HL-60 (cell line): ENCODE results near the gene COPS9.

Experiments used
- POLR2AphosphoS5 ChIP-seq: IDR thresholded peaks from 2 replicates; pipeline ENCODE4 v1.6.1; 2012; ENCODE audit warnings: low read depth
- SPI1 ChIP-seq: IDR thresholded peaks from 2 replicates; pipeline ENCODE4 v1.6.1; 2012; ENCODE audit warnings: low read depth, mild to moderate bottlenecking, borderline replicate concordance
- TF ChIP-seq, protein P1 (sequence below): IDR thresholded peaks from one replicate; pipeline ENCODE4 v1.5.1; 2011; ENCODE audit warnings: low read length, control low read depth, inconsistent platforms; ENCODE audit not compliant: insufficient read depth

DNA sequence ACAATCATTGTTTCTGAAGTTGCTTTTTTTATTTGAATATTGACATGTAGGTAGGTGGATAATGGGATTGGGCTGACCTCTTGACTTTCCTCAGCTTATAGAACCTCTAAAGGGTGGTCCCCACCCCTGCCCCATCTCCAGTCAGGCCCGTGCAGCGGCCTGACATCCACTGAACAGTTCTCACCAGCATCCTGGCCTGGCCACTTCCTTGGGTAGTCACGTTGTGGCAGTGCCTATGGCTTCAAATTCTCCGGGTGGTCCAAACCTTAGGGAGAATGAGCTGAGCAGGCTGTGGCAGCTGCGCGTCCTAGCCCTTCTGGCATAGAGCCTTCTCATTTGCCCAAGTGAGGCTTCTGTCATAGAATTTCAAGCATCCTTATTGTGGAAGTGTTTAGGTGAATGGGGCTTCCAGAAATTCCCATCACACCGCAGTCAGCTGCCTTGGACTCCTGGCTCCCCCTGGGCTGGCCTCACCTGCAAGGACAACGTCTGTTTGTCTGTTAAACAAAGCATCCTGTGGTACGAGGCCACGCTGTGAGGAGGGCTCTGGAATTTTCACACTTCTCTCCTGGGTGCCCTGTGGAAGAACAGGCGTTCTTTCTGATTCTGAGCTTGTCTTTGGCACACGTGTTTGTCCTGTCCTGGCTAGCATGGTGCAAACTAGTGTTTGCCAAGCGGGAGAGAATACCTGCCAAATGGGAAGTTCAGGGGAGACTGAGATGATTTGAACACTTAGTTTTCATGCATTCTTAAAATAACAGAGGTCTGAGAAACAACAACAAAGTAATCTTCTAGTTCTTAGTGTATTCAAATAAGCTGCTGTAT lies 36.2 kb upstream of the COPS9 start:
- TF ChIP-seq, protein P1, sequence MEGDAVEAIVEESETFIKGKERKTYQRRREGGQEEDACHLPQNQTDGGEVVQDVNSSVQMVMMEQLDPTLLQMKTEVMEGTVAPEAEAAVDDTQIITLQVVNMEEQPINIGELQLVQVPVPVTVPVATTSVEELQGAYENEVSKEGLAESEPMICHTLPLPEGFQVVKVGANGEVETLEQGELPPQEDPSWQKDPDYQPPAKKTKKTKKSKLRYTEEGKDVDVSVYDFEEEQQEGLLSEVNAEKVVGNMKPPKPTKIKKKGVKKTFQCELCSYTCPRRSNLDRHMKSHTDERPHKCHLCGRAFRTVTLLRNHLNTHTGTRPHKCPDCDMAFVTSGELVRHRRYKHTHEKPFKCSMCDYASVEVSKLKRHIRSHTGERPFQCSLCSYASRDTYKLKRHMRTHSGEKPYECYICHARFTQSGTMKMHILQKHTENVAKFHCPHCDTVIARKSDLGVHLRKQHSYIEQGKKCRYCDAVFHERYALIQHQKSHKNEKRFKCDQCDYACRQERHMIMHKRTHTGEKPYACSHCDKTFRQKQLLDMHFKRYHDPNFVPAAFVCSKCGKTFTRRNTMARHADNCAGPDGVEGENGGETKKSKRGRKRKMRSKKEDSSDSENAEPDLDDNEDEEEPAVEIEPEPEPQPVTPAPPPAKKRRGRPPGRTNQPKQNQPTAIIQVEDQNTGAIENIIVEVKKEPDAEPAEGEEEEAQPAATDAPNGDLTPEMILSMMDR: no peak
- TF ChIP-seq SPI1: no peak
- no peak for TF ChIP-seq POLR2AphosphoS5
